Adrenal gland (tissue), 12 donors: Measurements from ENCODE around the gene SLC30A9. TPM values are rescaled to one million over a fixed set of nuclear protein-coding genes. Genes with fewer than 3 reads are reported as not detected.

ENCODE experiments used
- DNase-seq, 7 donors: peaks; one replicate each; pipeline ENCODE4 v3.0.0-alpha.2; 2019 to 2020
- H3K27ac ChIP-seq, 5 donors: fragments of 200-600 bp; sonication (generic) in 4 of 5; 1 replicate in 3 of 5; 2 replicates in 2 of 5; pipeline versions ENCODE4 v1.5.1 to v1.8.0; 2016 to 2020; ENCODE audit warnings: mild to moderate bottlenecking in 1 of 5
- H3K27me3 ChIP-seq: fragments of 200-600 bp; 2 replicates; pipeline ENCODE4 v1.8.0; 2021
- H3K36me3 ChIP-seq, 2 donors: fragments of 200-600 bp; replicated peaks in 1 of 2; 1 replicate in 1 of 2; 2 replicates in 1 of 2; pipeline versions ENCODE4 v1.5.1 to v1.8.0; 2018 to 2022
- H3K4me1 ChIP-seq, 2 donors: fragments of 200-600 bp; replicated peaks in 1 of 2; 1 replicate in 1 of 2; 2 replicates in 1 of 2; pipeline versions ENCODE4 v1.5.1 to v1.8.0; 2018 to 2021
- H3K4me3 ChIP-seq, 4 donors: fragments of 200-600 bp; sonication (generic) in 3 of 4; one replicate each; pipeline ENCODE4 v1.5.1; 2016 to 2018
- H3K9me3 ChIP-seq, 3 donors: fragments of 200-600 bp; sonication (generic) in 1 of 3; replicated peaks in 1 of 3; 1 replicate in 2 of 3; 2 replicates in 1 of 3; pipeline versions ENCODE4 v1.5.1 to v1.8.0; 2016 to 2021
- POLR2A ChIP-seq, 2 donors: fragments of 450-650 bp; IDR thresholded peaks; one replicate each; pipeline ENCODE4 v1.6.1; 2017; ENCODE audit warnings: antibody characterized with exemption in 2 of 2, mild to moderate bottlenecking in 2 of 2, moderate library complexity in 1 of 2
- WGBS, 4 donors: extraction: QIAGEN DNeasy Blood & Tissue Kit in 2 of 4; methylation state at CpG; one replicate each; pipeline versions ENCODE4 v1.1.5 to v1.1.7; 2013 to 2017; 5-methylcytosine and 5-hydroxymethylcytosine counted together
- intact Hi-C, 2 donors: fragments of 100-400 bp; cut with DNase I; formaldehyde crosslinking; loops; one replicate each; pipeline versions ENCODE4 v1.14.1 to v1.15.0; 2022 to 2023
- polyA plus RNA-seq, 3 donors: library from polyadenylated mRNA; stranded (reverse); fragments of 200-250 nt in 2 of 3; fragments of 350-450 nt in 1 of 3; fragmentation: Illumina TruSeq in 1 of 3; extraction: RNeasy Lipid Tissue Mini Kit (QIAGEN cat#74804) in 1 of 3; gene quantifications; one replicate each; pipeline ENCODE4 v1.2.3, GENCODE V29; 2013 to 2014
- total RNA-seq, 9 donors: library from RNA; depleted of rRNA in 4 of 9; stranded (reverse); fragments of >200 nt in 4 of 9; fragments of 120-200 nt in 1 of 9; fragmentation: NEBNext Ultra II Directional in 1 of 9; extraction: Animal tissue kit (Norgen Biotek cat#: 25700) in 1 of 9; gene quantifications; one replicate each; pipeline versions ENCODE4 v1.1.0 to v1.2.4, GENCODE V29; 2013 to 2023
- TF ChIP-seq, protein P1 (sequence below), 6 experiments: fragments of 450-650 bp in 4 of 6; fragments of 200-600 bp in 2 of 6; sonication (generic) in 1 of 6; IDR thresholded peaks; 1 replicate in 5 of 6; 2 replicates in 1 of 6; pipeline versions ENCODE4 v1.5.1 to v1.8.0; 2016 to 2021; ENCODE audit warnings: antibody characterized with exemption in 6 of 6, mild to moderate bottlenecking in 2 of 6, moderate library complexity in 1 of 6
- donor health status: healthy with polysubstance abuse.
- donor health status: Bipolar disorder and iron deficiency.
- donor health status: DM: yes; HTN: yes; CAD: no.
- donor health status: DM: no; HTN: no; CAD: no.
- donor health status: DM: no; HTN: no; CAD: no.
- donor health status: DM: yes; HTN: yes; CAD: no.

The SLC30A9 gene
- total and polyA plus RNA-seq, 12 donors = 12.5 to 157 (median 72.9) TPM

GRCh38 chr4:41976775-41977516 lies 13.4 kb upstream of the SLC30A9 start:
- TF ChIP-seq POLR2A (IDR thresholded peaks at IDR 0.05) = no peak
- TF ChIP-seq, protein P1, sequence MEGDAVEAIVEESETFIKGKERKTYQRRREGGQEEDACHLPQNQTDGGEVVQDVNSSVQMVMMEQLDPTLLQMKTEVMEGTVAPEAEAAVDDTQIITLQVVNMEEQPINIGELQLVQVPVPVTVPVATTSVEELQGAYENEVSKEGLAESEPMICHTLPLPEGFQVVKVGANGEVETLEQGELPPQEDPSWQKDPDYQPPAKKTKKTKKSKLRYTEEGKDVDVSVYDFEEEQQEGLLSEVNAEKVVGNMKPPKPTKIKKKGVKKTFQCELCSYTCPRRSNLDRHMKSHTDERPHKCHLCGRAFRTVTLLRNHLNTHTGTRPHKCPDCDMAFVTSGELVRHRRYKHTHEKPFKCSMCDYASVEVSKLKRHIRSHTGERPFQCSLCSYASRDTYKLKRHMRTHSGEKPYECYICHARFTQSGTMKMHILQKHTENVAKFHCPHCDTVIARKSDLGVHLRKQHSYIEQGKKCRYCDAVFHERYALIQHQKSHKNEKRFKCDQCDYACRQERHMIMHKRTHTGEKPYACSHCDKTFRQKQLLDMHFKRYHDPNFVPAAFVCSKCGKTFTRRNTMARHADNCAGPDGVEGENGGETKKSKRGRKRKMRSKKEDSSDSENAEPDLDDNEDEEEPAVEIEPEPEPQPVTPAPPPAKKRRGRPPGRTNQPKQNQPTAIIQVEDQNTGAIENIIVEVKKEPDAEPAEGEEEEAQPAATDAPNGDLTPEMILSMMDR (IDR thresholded peaks at IDR 0.05) = no peak
- no peak overlapping the region for H3K4me3 ChIP-seq
- H3K9me3 ChIP-seq = no peaks in the 10 kb centered on the region
- no peaks in the 10 kb centered on the region for H3K4me1 ChIP-seq
- DNase-seq = no peak
- H3K36me3 ChIP-seq = no peaks in the 10 kb centered on the region
- H3K27ac ChIP-seq = no peak overlapping the region
- no peaks in the 10 kb centered on the region for H3K27me3 ChIP-seq
- intact Hi-C loops = no loop called here
- 50 to 58% (median 54%) methylated on average over 1 of the region's 1 CpG for WGBS, 4 donors

DNA sequence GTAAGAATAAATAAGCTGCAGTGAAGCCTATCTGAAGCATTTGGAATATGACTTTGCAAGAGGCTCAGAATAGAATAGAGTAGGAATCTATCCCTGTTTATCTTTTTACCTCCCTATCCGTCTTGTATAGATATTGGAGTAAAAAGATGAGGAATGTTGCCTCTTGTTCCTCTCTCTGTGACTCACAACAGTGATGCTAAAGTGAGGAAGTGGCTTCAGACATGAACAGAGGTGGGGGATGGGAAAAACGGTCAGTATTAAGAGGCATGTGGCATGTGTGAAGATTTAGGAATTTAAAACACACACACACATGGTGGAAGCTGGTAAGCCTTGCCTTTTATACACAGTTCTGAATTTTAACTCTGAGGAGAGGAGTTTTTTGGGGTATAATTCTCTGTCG lies 12.6 kb upstream of the SLC30A9 start:
- intact Hi-C loops = no loop called here
- DNase-seq = no peak
- no peaks in the 10 kb centered on the region for H3K4me1 ChIP-seq
- no peaks in the 10 kb centered on the region for H3K9me3 ChIP-seq
- WGBS, 4 donors = 35 to 46% (median 43%) methylated on average over 3 of the region's 3 CpGs
- H3K27ac ChIP-seq = no peak overlapping the region
- TF ChIP-seq POLR2A (IDR thresholded peaks at IDR 0.05) = no peak
- TF ChIP-seq, protein P1 (IDR thresholded peaks at IDR 0.05) = no peak
- H3K27me3 ChIP-seq = no peaks in the 10 kb centered on the region
- H3K4me3 ChIP-seq = no peak overlapping the region
- H3K36me3 ChIP-seq = no peaks in the 10 kb centered on the region

DNA sequence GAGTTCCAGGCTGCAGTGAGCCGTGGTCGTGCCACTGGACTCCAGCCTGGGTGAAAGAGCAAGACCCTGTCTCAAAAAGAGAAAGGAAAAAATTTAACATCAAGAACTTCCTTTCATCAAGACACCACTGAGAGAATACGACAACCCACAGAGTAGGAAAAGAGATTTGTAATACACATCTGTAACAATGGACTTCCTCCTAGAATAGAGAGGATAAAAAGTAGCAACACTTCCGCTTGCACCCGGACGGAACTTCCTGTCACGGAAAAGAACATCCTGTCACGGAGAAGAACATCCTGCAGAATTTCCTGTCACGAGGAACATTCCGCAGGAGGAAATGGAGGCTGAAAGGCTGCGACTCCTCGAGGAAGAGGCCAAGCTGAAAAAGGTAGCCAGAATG lies 8.9 kb upstream of the SLC30A9 start, which contains the start of gene DCAF4L1:
Gene DCAF4L1 (plus strand): TSS at position 301 of the 400 bp plus-strand sequence. CDS start 37 bp downstream, at position 338.
- H3K4me3 ChIP-seq = no peak within 1 kb of the TSS
- no peaks in the 10 kb centered on the region for H3K27me3 ChIP-seq
- intact Hi-C loops = no loop called here
- TF ChIP-seq POLR2A (IDR thresholded peaks at IDR 0.05) = no peak
- TF ChIP-seq, protein P1 (IDR thresholded peaks at IDR 0.05) = no peak
- H3K36me3 ChIP-seq = no peaks in the 10 kb centered on the region
- no peaks in the 10 kb centered on the region for H3K4me1 ChIP-seq
- no peak for DNase-seq
- H3K9me3 ChIP-seq = no peaks in the 10 kb centered on the region
- no peak within 1 kb of the TSS for H3K27ac ChIP-seq
- 68 to 87% (median 85%) methylated on average over 12 of the region's 12 CpGs for WGBS, 4 donors

DNA sequence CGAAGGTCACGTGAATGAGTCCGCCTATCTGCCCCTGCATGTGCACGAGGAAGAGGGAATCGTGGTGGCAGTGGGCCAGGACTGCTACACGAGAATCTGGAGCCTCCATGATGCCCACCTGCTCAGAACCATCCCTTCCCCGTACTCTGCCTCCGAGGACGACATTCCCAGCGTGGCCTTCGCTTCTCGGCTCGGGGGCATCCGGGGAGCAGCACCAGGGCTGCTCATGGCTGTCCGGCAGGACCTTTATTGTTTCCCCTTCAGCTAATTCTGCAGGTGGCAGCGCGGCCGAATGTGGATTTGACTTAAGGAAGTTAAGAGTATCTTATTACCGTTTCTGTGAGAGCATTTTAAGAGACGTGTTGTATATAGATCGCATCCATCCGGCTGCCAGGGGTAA lies 7.6 kb upstream of the SLC30A9 start:
- intact Hi-C loops = no loop called here
- Histone ChIP-seq H3K27me3 (no peaks in the 10 kb centered on the region), H3K4me3 (no peak overlapping the region), H3K4me1 (no peaks in the 10 kb centered on the region), H3K27ac (no peak overlapping the region), H3K9me3 (no peaks in the 10 kb centered on the region), H3K36me3 (no peaks in the 10 kb centered on the region)
- WGBS, 4 donors = 93 to 96% (median 93%) methylated on average over 18 to 22 of the region's 22 CpGs
- TF ChIP-seq POLR2A (IDR thresholded peaks at IDR 0.05) = no peak
- TF ChIP-seq, protein P1 (IDR thresholded peaks at IDR 0.05) = no peak
- DNase-seq = no peak
